Breast epithelium (tissue), 4 donors: ENCODE data around the gene PRDM15. TPM values are rescaled to one million over a fixed set of nuclear protein-coding genes. Genes with fewer than 3 reads are reported as not detected.

Experiments used
- DNase-seq, 2 donors: peaks; one replicate each; pipeline ENCODE4 v3.0.0-alpha.2; 2019; ENCODE audit warnings: low spot score in 2 of 2
- H3K27ac ChIP-seq, 2 donors: fragments of 200-600 bp; sonication (generic) in 1 of 2; one replicate each; pipeline ENCODE4 v1.5.1; 2016 to 2019; ENCODE audit warnings: mild to moderate bottlenecking in 1 of 2
- H3K27me3 ChIP-seq, 2 donors: fragments of 200-600 bp; sonication (generic) in 1 of 2; one replicate each; pipeline versions ENCODE4 v1.5.1 to v1.6.0; 2017 to 2019; ENCODE audit warnings: control low read depth in 1 of 2, mild to moderate bottlenecking in 1 of 2
- H3K36me3 ChIP-seq: fragments of 200-600 bp; one replicate; pipeline ENCODE4 v1.5.1; 2019
- H3K4me1 ChIP-seq, 2 donors: fragments of 200-600 bp; sonication (generic); one replicate each; pipeline ENCODE4 v1.5.1; 2016 to 2019; ENCODE audit warnings: control low read depth in 1 of 2
- H3K4me3 ChIP-seq, 3 donors: fragments of 200-600 bp; sonication (generic); 1 replicate in 2 of 3; 2 replicates in 1 of 3; pipeline ENCODE4 v1.5.1; 2016 to 2019; ENCODE audit warnings: mild to moderate bottlenecking in 3 of 3, moderate library complexity in 2 of 3
- H3K9me3 ChIP-seq, 2 donors: fragments of 200-600 bp; sonication (generic) in 1 of 2; one replicate each; pipeline ENCODE4 v1.5.1; 2016 to 2019; ENCODE audit warnings: control low read depth in 1 of 2
- POLR2A ChIP-seq: fragments of 450-650 bp; IDR thresholded peaks from one replicate; pipeline ENCODE4 v1.6.1; 2016; ENCODE audit warnings: antibody characterized with exemption, mild to moderate bottlenecking, moderate library complexity
- POLR2AphosphoS5 ChIP-seq, 3 donors: sonication (generic); formaldehyde crosslinking; IDR thresholded peaks; one replicate each; pipeline ENCODE4 v1.6.1; 2017; ENCODE audit warnings: antibody characterized with exemption in 3 of 3
- intact Hi-C: fragments of 100-400 bp; cut with DNase I; formaldehyde crosslinking; loops from one replicate; pipeline ENCODE4 v1.15.1; 2023; ENCODE audit warnings: low total_unique reads
- total RNA-seq, 3 donors: library from RNA; depleted of rRNA; stranded (reverse); fragments of >200 nt; gene quantifications; one replicate each; pipeline ENCODE4 v1.1.0, GENCODE V29; 2016
- TF ChIP-seq, protein P1 (sequence below), 3 donors: fragments of 450-650 bp; IDR thresholded peaks; one replicate each; pipeline ENCODE4 v1.5.1; 2016 to 2017; ENCODE audit warnings: antibody characterized with exemption in 3 of 3, mild to moderate bottlenecking in 3 of 3, moderate library complexity in 3 of 3

Gene PRDM15
- total RNA-seq, 3 donors from 2014 or later, result 6.6 to 14.1 (median 9.2) TPM

GRCh38 chr21:41803316-41803715 lies 75.8 kb downstream of the PRDM15 start:
- Histone ChIP-seq H3K4me1 (peaks cover 8 to 10% of the 10 kb centered on the region in 2 donors), H3K9me3 (no peaks in the 10 kb centered on the region), H3K27me3 (no peaks in the 10 kb centered on the region), H3K36me3 (no peaks in the 10 kb centered on the region), H3K27ac (peak overlapping the region; percentile 16 to 52), H3K4me3 (peak overlapping the region in 1 of 3 donors; percentile 54)
- intact Hi-C loops, result loop anchor here (2.0 kb wide), 1 partner anchor 261 kb away; no protein-coding TSS in a partner anchor
- no peak for DNase-seq
- TF ChIP-seq POLR2AphosphoS5 (IDR thresholded peaks at IDR 0.05) (no peak), POLR2A (no peak)
- TF ChIP-seq, protein P1, sequence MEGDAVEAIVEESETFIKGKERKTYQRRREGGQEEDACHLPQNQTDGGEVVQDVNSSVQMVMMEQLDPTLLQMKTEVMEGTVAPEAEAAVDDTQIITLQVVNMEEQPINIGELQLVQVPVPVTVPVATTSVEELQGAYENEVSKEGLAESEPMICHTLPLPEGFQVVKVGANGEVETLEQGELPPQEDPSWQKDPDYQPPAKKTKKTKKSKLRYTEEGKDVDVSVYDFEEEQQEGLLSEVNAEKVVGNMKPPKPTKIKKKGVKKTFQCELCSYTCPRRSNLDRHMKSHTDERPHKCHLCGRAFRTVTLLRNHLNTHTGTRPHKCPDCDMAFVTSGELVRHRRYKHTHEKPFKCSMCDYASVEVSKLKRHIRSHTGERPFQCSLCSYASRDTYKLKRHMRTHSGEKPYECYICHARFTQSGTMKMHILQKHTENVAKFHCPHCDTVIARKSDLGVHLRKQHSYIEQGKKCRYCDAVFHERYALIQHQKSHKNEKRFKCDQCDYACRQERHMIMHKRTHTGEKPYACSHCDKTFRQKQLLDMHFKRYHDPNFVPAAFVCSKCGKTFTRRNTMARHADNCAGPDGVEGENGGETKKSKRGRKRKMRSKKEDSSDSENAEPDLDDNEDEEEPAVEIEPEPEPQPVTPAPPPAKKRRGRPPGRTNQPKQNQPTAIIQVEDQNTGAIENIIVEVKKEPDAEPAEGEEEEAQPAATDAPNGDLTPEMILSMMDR (IDR thresholded peaks at IDR 0.05), result no peak

DNA sequence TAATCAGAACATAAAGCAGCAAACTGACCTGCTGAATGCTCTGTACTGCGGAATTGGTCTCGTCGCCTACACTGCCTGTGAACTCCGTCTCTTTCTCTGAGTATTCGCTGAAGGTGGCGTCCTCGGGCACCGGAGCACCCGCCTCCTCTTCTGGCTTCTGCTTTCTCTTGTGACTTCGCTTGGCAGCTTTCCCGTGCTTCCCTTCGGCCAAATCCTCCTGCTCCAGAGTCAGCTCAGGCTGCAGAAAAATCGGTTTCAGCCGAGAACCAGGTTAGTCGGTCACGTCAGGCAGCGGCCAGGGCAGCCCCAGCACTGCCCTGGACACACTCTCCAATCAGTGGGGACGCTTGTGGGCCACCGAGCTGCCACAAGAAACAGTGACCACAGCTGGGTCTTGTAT lies 76.5 kb downstream of the PRDM15 start:
- Histone ChIP-seq H3K9me3 (no peaks in the 10 kb centered on the region), H3K36me3 (no peaks in the 10 kb centered on the region), H3K4me3 (peak overlapping the region in 2 of 3 donors; percentile 17 to 54), H3K4me1 (peaks cover 8 to 10% of the 10 kb centered on the region in 2 donors), H3K27ac (peak overlapping the region; percentile 52 to 69), H3K27me3 (no peaks in the 10 kb centered on the region)
- intact Hi-C loops, result loop anchor here (2.0 kb wide), 1 partner anchor 262 kb away; no protein-coding TSS in a partner anchor
- TF ChIP-seq POLR2AphosphoS5 (IDR thresholded peaks at IDR 0.05) (peak in 1 of 3 donors; percentile 18), POLR2A (no peak)
- TF ChIP-seq, protein P1 (IDR thresholded peaks at IDR 0.05), result no peak
- peak; percentile 79 to 88 for DNase-seq

GRCh38 chr21:41802198-41802584 lies 77.0 kb downstream of the PRDM15 start:
- peaks cover 8 to 10% of the 10 kb centered on the region in 2 donors for H3K4me1 ChIP-seq
- TF ChIP-seq POLR2A, result no peak
- TF ChIP-seq, protein P1 (IDR thresholded peaks at IDR 0.05), result no peak
- TF ChIP-seq POLR2AphosphoS5 (IDR thresholded peaks at IDR 0.05), result no peak
- no peak for DNase-seq
- intact Hi-C loops, result loop anchor here (2.0 kb wide), 1 partner anchor 263 kb away; no protein-coding TSS in a partner anchor
- H3K9me3 ChIP-seq, result no peaks in the 10 kb centered on the region
- H3K27ac ChIP-seq, result peak overlapping the region; percentile 52 to 69
- no peaks in the 10 kb centered on the region for H3K36me3 ChIP-seq
- no peaks in the 10 kb centered on the region for H3K27me3 ChIP-seq
- H3K4me3 ChIP-seq, result peak overlapping the region in 2 of 3 donors; percentile 17 to 54

DNA sequence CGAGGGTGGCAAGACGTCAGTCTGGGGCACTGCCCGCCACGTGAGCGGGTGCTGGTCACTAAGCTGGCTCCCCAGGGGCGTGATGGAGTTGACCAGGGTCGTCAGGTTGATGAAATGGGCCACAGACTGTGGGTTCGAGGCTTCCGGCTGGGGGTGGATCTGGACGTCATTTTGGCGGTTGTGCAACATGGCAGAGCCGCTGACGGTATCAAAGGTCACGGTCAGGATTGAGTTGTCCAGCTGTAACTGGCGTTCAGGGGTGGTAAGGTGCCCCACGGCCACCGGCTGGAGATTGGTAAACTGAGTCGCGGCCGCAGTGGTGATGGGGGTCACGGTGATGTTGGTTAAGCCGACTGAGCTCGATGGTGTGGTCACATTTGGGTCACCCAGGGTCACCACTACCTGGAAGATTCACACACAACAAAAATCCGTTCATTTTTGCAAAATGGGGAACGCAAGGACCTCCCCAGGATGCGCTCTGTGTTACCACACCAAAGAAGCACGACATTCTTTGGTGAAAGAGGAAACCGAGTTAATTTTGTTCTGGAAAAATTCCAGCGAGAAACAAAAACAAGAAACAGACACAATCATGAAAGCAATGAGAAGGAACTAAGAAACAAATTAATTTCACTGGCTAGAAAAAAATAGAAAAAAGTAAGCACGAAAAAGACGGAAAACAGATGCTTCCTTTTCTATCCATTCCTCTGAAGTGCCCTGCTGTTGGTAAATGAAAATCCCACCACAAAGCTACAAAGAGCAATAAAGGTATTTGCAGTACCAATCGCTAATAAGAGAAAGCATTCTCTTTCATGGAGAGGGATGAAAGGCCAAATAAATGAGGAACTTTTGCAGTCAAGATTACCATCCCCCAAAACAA lies 77.6 kb downstream of the PRDM15 start:
- H3K9me3 ChIP-seq, result no peaks in the 10 kb centered on the region
- H3K4me3 ChIP-seq, result no peak overlapping the region
- H3K36me3 ChIP-seq, result no peaks in the 10 kb centered on the region
- intact Hi-C loops, result loop anchor here (2.0 kb wide), 1 partner anchor 263 kb away; no protein-coding TSS in a partner anchor
- no peak for DNase-seq
- no peak for TF ChIP-seq POLR2A
- TF ChIP-seq POLR2AphosphoS5 (IDR thresholded peaks at IDR 0.05), result no peak
- TF ChIP-seq, protein P1 (IDR thresholded peaks at IDR 0.05), result no peak
- H3K4me1 ChIP-seq, result peaks cover 8 to 10% of the 10 kb centered on the region in 2 donors
- H3K27me3 ChIP-seq, result no peaks in the 10 kb centered on the region
- H3K27ac ChIP-seq, result peak overlapping the region; percentile 52 to 69
